ENCODE measurements around the gene CCDC3. TPM values are rescaled to one million over a fixed set of nuclear protein-coding genes. Genes with fewer than 3 reads are reported as not detected.

CCDC3 gene
- total and polyA plus RNA-seq, 4 donors: 2.2 to 12.3 (median 6.6) TPM

GRCh38 chr10:12848439-12849173 is 152.9 kb downstream of the CCDC3 start:
- no peak for DNase-seq (ENCODE audit: low spot score)
- Histone ChIP-seq H3K9me3 (ENCODE audit: control insufficient read depth in 4 of 4, low read length in 3 of 4) (no peaks in the 10 kb centered on the region), H3K4me1 (ENCODE audit: control insufficient read depth in 4 of 4, insufficient read depth in 4 of 4, low read length in 3 of 4) (peaks cover 0 to 9% (median 2%) of the 10 kb centered on the region in 4 donors), H3K9ac (ENCODE audit: low read depth in 1 of 2, low read length in 2 of 2) (no peak overlapping the region), H3K36me3 (ENCODE audit: control insufficient read depth in 4 of 4, insufficient read depth in 3 of 4, low read depth in 1 of 4, low read length in 3 of 4) (no peaks in the 10 kb centered on the region), H3K4me3 (ENCODE audit: low read depth in 1 of 3, low read length in 3 of 3) (no peak overlapping the region), H3K27ac (ENCODE audit: low read depth in 1 of 2, low read length in 2 of 2) (no peak overlapping the region), H3K27me3 (ENCODE audit: control insufficient read depth in 4 of 4, insufficient read depth in 4 of 4, low read length in 3 of 4) (no peaks in the 10 kb centered on the region)
- 91% methylated on average over 11 of the region's 11 CpGs for WGBS
- TF ChIP-seq FOXA2 (IDR thresholded peaks at IDR 0.05): no peak
- TF ChIP-seq GABPA (IDR thresholded peaks at IDR 0.05 in 1 of 2, conservative IDR thresholded peaks at IDR 0.05 in 1 of 2): no peak
- no peak for TF ChIP-seq EGR1 (IDR thresholded peaks at IDR 0.05; ENCODE audit: low read depth in 2 of 2)
- TF ChIP-seq FOXA1 (IDR thresholded peaks at IDR 0.05): no peak
- TF ChIP-seq NR2F2 (IDR thresholded peaks at IDR 0.05): no peak
- TF ChIP-seq RAD21 (IDR thresholded peaks at IDR 0.05): no peak
- TF ChIP-seq CTCF (IDR thresholded peaks at IDR 0.05; ENCODE audit: low read depth, low read length, missing input control): no peak
- TF ChIP-seq ATF3 (IDR thresholded peaks at IDR 0.05): no peak
- no peak for TF ChIP-seq HNF4A (conservative IDR thresholded peaks at IDR 0.05)
- TF ChIP-seq JUND (IDR thresholded peaks at IDR 0.05): no peak
- TF ChIP-seq SP1 (IDR thresholded peaks at IDR 0.05): no peak
- no peak for TF ChIP-seq HNF4G (IDR thresholded peaks at IDR 0.05)
- no peak for TF ChIP-seq TAF1 (conservative IDR thresholded peaks at IDR 0.05)
- TF ChIP-seq YY1 (IDR thresholded peaks at IDR 0.05): no peak
- TF ChIP-seq ZBTB33 (IDR thresholded peaks at IDR 0.05): no peak
- no peak for TF ChIP-seq RXRA (IDR thresholded peaks at IDR 0.05)
- no peak for TF ChIP-seq MAX (IDR thresholded peaks at IDR 0.05)

- 70% methylated on average over 14 of the region's 14 CpGs for WGBS
- no peak for DNase-seq (ENCODE audit: low spot score)
- Histone ChIP-seq H3K9me3 (ENCODE audit: control insufficient read depth in 4 of 4, low read length in 3 of 4) (no peaks in the 10 kb centered on the region), H3K27ac (ENCODE audit: low read depth in 1 of 2, low read length in 2 of 2) (no peak overlapping the region), H3K4me3 (ENCODE audit: low read depth in 1 of 3, low read length in 3 of 3) (no peak overlapping the region), H3K27me3 (ENCODE audit: control insufficient read depth in 4 of 4, insufficient read depth in 4 of 4, low read length in 3 of 4) (no peaks in the 10 kb centered on the region), H3K4me1 (ENCODE audit: control insufficient read depth in 4 of 4, insufficient read depth in 4 of 4, low read length in 3 of 4) (peaks cover 0 to 9% (median 2%) of the 10 kb centered on the region in 4 donors), H3K36me3 (ENCODE audit: control insufficient read depth in 4 of 4, insufficient read depth in 3 of 4, low read depth in 1 of 4, low read length in 3 of 4) (no peaks in the 10 kb centered on the region), H3K9ac (ENCODE audit: low read depth in 1 of 2, low read length in 2 of 2) (no peak overlapping the region)
- TF ChIP-seq TAF1 (conservative IDR thresholded peaks at IDR 0.05) (no peak), CTCF (IDR thresholded peaks at IDR 0.05; ENCODE audit: low read depth, low read length, missing input control) (no peak), NR2F2 (IDR thresholded peaks at IDR 0.05) (no peak), ATF3 (IDR thresholded peaks at IDR 0.05) (no peak), RAD21 (IDR thresholded peaks at IDR 0.05) (no peak)
Measured at GRCh38 chr10:12847361-12847975, 154.0 kb downstream of the CCDC3 start.

All from liver (tissue), 9 donors.